Measurements from ENCODE around the gene TNS3.

The TNS3 gene

DNA sequence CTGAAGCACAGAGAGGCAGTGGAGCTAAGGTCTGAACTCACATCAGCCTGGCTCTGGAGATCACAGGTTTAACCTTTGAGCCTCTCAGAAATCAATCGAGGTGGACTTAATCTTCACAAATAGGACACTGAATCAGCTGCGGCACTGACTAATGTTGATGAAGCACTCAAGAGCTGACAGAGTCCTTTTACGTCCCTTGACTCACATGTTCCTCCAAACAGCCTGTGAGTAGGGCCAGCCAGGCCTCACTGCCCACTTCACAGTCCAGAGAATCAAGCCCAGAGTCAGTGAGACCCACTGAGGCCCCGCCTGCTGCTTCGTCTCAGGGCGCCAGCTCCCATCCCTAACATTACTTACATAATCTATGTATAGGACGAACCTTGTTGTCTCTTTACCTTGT, 63.1 kb downstream of the TNS3 start:
- no peak for DNase-seq

DNA sequence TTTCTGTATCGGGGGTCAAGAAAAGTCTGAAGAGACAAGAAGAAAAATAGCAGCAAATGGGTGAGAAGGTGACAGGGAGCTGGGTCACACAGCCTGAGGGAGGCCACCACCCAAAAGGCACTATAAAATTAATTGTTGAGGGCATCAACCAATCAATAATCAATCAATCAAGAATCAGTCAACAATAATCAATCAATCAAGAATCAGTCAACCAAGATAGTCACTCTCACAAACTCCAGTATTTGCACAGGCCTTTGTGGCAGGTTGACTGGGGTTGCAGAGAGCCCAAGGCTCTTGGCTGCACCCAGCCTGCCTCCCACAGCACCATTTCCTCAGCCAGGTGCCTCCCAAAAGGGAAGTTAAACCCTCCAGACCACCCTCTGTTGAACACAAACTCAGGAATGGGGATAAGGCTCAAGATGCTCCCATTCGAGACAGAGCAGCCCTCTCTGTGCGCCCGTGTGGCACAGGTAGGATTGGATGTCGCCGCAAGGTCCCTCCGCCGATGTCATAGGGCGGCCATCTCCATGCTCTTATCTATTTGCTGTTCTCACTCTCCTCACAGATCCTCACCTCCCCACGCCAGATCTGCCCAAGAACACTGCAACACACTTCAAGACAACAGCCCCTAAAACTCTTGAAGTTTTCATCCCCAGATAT, 64.0 kb downstream of the TNS3 start:
- DNase-seq, result no peak

GRCh38 chr7:47516985-47517600, 64.8 kb downstream of the TNS3 start:
- DNase-seq, result no peak

DNA sequence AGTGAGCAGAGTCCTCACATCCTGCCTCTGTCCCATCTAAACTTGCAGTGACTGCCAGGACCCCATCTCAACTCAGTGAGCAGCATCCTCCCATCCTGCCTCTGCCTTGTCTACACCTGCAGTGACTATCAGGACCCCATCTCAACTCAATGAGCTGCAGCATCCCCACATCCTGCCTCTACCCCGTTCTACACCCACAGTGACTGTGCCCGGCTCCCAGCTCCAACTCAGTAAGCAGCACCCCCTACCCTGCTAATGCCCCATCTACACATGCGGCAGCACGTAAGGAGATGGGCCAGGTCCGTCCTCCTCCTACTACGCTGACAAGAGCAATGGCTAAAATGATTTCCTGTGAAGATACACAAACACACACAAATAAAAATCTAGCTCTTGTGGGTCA, 65.5 kb downstream of the TNS3 start:
- no peak for DNase-seq

- no peak for DNase-seq
Measured at GRCh38 chr7:47515305-47515834, 66.5 kb downstream of the TNS3 start.

- no peak for DNase-seq
Measured at GRCh38 chr7:47514818-47515217, 67.1 kb downstream of the TNS3 start.

DNA sequence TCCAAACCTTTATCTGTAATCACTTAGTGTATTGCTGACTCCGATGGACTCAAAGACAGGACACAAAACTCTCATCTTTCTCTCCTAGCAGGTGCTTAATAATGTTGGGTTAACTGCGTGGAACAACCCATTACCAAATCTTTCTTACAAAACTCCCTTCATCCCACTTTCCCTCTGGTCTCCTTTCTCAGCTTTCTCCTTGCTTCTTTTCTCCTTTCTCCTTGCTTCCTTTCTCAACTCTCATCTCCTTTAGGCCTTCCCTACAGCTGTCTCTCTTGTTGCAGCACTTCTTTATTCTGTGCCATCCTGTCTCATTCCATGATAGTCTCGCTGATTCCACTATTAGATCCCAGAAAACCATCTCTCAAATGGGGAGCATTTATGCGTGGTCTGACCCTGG, 67.5 kb downstream of the TNS3 start:
- DNase-seq, result no peak

DNA sequence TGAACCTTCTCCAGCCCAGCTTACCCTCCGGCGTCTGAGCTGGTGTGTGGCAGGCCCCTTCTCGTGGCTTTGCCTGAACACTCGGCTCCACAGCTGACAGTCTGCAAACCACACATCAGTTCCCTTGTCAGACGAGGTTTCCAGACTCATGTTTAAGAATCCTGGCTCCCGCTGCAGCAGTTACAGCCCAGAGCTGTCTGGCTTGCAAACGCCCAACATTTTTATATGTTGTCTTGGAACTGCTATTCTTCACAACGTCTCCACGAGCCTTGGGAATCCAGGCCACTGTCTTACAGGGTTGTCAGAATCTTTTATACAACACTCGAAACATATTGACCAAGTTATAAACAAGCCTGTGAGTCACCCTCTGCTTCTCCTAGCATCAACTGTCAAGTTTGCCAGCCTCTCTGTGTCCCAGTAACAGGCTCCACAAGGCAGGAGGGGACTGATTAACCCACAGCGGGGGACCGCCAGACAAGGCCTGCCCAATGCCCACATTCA, 68.1 kb downstream of the TNS3 start:
- no peak for DNase-seq

DNA sequence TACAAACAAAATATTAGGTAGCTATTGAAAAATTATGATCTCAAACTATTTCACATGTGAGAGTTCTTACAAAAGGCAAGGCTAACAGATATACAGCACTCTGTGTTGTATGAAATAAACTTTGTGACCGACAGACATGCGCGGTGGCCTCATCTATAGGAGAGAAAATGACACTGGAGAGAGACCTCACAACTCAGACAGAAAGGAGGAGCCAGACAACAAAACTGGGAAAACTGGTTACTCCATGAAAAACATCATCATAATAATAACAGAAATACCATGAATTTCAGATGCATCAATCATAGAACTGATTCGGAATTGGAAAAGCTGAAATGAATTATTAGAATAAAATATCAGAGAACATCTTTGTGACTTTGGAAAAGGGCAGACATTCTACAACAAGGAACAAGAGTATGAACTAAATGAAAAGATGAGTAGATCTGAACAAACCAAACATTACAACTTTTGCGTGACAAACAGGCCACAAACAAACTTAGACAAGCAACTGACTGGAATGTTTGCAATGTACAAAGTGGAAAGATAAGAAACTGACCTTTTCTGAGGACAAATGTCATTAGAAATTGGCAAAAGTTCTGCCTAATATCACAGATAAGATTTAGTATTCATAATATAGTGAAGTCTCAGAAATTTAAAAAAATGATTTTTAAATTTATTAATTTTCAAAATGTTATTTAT, 69.3 kb downstream of the TNS3 start:
- no peak for DNase-seq

DNA sequence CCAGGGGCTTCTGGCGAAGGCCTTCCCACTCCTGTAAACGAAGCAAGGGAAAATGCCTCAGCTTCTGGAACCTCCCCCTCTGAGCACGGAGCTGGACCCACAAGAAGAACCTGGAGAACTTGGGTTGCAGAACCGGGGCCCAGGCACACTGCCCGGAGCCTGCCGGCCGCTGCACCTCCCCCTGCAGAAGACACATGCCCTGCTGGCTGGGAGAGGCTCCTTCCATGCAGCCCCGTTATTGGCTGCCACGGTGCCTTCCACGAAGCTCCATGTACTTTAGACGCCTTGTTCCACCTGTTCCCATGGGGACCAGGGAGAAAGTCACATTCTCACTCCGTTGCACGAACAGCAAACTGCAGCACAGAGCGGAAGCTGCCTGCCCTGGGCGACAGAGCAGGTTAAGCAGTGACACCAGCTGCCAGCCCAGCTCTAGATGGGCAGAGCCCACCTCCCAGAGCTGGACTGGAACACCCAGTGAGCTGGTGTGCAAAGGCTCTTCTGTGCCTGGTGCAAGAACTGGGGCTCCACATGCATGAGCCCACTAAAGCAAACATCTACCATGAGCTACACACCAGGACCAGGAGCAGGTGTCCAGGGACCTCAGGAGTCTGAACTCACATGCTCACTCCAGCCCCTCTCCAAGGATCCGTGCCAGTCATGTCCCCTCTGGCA, 70.1 kb downstream of the TNS3 start:
- no peak for DNase-seq

DNA sequence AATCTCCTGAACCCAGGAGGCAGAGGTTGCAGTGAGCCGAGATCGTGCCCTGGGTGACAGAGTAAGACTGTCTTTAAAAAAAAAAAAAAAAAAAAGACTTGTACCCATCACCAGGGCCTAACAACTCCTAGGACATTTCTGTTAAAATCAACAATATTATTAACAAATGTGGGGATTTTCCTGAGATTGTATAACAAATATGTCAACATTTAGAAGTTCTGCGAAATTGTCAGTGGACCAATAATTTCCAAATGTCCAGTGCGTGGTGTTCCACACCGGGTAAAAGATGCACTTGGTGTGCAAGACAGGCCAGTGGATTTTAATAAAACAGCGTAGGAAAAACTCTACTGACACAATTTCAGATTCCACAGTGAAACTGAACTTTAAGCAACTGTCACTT, 71.1 kb downstream of the TNS3 start:
- DNase-seq, result no peak

- DNase-seq, result no peak
Measured at GRCh38 chr7:47510192-47510591, 71.7 kb downstream of the TNS3 start.

DNA sequence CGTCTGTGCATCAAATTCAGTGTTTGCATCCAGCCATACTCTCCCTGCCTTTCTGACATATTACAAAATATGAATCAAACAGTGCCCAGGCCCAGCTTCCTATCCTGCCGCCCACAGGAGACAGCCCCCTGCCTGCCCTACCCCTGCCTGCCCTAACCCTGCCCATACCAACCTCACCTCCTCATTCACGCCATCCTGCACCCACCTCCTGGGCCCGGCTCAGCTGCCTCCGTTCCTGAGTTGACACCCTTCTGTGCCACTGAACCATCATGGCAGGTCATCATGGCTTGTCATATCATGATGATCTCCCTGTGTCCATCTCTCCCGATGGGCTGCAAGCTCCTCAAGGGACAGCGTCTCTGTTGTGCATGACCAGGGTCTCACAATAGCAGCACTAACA, 72.3 kb downstream of the TNS3 start:
- no peak for DNase-seq

- DNase-seq, result no peak
Measured at GRCh38 chr7:47508389-47509380, 73.2 kb downstream of the TNS3 start.

DNA sequence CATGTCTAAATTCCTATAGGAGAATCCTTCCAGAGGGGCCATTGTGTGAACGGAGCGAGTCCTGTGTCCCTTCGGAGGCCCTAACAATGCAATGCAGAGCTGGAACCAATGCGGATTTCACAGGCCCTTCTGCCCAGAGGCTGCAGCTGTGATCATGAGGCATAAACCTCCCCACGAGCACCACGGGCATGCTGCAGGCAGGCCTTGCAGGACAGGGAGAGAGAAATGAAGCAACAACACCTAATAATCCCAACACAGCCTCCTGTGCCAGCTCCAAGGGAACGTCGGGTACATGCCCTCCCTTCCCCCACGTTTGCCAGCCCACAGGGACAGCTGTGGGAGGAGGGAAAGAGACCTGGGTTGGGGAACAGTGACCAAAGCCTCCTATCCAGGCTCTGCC, 74.4 kb downstream of the TNS3 start:
- no peak for DNase-seq

DNA sequence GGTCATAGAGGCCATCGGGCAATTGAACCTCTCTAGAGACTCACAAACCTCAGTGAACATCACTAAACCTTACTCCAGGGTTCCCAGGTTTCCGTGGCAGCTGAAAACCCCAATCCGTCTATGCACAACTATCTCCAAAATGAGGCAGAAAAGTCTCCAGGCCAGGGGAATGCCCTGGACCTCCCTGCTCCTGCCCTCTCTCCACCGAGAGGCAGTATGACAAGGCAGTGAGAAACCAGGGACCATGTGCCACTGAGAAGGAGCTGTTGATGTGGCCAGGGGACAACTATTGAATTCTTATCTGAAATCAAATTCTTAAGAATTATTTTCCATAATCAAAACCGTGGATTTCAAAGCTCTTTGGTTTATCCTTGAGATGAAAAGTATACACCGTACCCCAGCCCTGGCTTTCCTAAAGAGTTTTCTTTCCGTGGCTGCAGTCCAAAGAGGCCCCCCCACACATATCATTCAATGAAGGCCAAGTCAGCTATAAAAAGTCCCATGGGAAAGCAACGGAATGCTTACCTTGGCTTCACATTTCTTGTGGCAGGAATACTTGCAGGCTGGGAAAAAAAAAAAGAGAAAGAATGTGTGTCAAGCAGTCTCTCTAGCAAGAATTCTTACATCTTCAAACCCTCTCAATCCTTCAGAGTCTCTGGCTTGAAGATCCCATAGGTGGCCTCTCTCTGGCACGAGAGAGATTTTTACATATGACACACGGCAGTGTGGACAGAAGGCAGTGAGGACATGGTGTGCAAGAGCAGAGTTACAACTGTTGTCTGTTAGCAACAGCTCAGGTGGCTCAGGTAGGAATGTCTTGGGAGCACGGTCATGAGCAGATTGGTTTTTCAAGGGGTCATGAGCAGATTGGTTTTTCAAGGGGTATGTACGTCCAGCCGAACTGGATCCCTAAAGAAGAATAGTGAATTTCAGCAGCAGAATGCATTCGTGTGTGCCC, 75.2 kb downstream of the TNS3 start:
- no peak for DNase-seq

GRCh38 chr7:47505312-47506007, 76.5 kb downstream of the TNS3 start:
- no peak for DNase-seq

DNA sequence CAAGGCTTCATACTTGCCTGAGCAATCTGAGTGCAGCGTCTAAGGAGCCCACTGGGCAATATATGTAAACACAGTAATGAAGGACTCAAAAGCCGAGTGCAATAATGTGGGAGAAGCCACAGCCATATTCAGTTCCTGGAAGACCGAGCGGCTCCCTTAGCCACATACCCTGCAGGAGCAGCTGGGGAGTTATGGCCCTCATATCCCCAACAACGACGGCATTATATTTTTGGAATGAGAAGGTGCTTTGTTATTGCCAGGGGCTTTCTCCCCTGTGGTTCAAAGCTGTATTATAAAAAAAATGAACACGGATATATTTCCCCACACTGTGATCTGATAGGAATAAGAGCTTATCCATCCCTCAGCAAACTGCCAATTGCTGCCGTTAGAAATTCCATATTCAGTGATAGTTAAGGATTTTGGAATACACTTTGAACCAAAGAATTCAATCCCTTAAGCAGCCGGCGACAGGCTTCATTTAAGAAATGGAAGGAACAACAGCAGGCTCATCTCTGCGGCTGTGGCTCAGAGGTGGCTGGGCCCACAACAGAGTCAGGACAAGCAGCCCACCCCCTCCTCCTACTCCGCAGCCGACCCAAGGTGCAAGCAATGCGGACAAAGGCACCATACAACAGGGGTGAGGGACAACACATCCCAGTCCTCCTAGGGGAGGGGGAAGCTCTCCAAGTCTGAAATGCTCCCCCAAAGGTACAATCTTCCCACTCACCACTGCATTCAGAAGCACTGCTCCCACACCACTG, 77.2 kb downstream of the TNS3 start:
- no peak for DNase-seq

- no peak for DNase-seq
Measured at GRCh38 chr7:47503281-47503680, 78.6 kb downstream of the TNS3 start.
